GM13977 (cell line): ENCODE results near the gene GAGE1.
"Not testable (repeated sequence)": the region's sequence is repeated elsewhere in the genome, so short reads cannot be mapped to it uniquely, and the experiment has no call there.

Source experiments
- DNase-seq: peaks from one replicate; pipeline ENCODE4 v3.0.0; 2012; ENCODE audit warnings: low spot score
- CTCF ChIP-seq: IDR thresholded peaks from 2 replicates; pipeline ENCODE4 v1.5.1; 2012; ENCODE audit warnings: mild to moderate bottlenecking, control low read depth; ENCODE audit not compliant: insufficient read depth; ENCODE audit errors: extremely low read depth, missing control alignments
- in situ Hi-C: fragments of 300-500 bp; cut with MboI; formaldehyde crosslinking; loops from one replicate; pipeline ENCODE4 v1.12.0; 2022; ENCODE audit warnings: low sequenced_read_pairs, low pct_unique_long_range_greater_than_20kb, mixed read lengths, inconsistent platforms; ENCODE audit not compliant: unreplicated experiment

Gene GAGE1

GRCh38 chrX:49598720-49599119 is at the start of gene GAGE1:
Gene GAGE1 (plus strand): TSS chrX:49599020. CDS start chrX:49600175, 1,155 bp downstream.
- DNase-seq, in situ Hi-C loops: not testable (repeated sequence)

DNA sequence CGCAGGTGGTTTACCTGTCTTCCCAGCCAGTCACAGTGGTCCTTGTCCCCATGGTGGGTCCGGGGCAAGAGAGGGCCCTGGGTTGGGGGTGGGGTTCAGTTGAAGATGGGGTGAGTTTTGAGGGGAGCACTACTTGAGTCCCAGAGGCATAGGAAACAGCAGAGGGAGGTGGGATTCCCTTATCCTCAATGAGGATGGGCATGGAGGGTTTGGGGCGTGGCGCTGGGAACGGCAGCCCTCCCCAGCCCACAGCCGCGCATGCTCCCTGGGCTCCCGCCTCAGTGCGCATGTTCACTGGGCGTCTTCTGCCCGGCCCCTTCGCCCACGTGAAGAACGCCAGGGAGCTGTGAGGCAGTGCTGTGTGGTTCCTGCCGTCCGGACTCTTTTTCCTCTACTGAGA is 47.8 kb upstream of the GAGE1 start, which contains the start of gene GAGE12E:
Gene GAGE12E (plus strand): TSS at position 301 of the 400 bp plus-strand sequence. CDS start 1,155 bp downstream, outside the sequence.
- in situ Hi-C loops, DNase-seq: not testable (repeated sequence)

GRCh38 chrX:49560542-49560941 is 38.3 kb upstream of the GAGE1 start, which contains the start of gene GAGE12F:
Gene GAGE12F (plus strand): TSS chrX:49560842. CDS start chrX:49561997, 1,155 bp downstream.
- in situ Hi-C loops, DNase-seq: not testable (repeated sequence)

GRCh38 chrX:49568728-49569127 is 30.1 kb upstream of the GAGE1 start:
- DNase-seq, in situ Hi-C loops: not testable (repeated sequence)

- in situ Hi-C loops, DNase-seq: not testable (repeated sequence)
These were observed 29.7 kb upstream of the GAGE1 start for GRCh38 chrX:49569152-49569551.

DNA sequence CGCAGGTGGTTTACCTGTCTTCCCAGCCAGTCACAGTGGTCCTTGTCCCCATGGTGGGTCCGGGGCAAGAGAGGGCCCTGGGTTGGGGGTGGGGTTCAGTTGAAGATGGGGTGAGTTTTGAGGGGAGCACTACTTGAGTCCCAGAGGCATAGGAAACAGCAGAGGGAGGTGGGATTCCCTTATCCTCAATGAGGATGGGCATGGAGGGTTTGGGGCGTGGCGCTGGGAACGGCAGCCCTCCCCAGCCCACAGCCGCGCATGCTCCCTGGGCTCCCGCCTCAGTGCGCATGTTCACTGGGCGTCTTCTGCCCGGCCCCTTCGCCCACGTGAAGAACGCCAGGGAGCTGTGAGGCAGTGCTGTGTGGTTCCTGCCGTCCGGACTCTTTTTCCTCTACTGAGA is 28.7 kb upstream of the GAGE1 start, which contains the start of gene GAGE12G:
Gene GAGE12G (plus strand): TSS at position 301 of the 400 bp plus-strand sequence. CDS start 1,155 bp downstream, outside the sequence.
- DNase-seq, in situ Hi-C loops: not testable (repeated sequence)

- DNase-seq, in situ Hi-C loops: not testable (repeated sequence)
These were observed 19.2 kb upstream of the GAGE1 start, which contains the start of gene GAGE12H for GRCh38 chrX:49579649-49580048. Gene GAGE12H (plus strand): TSS chrX:49579949. CDS start chrX:49581104, 1,155 bp downstream.

DNA sequence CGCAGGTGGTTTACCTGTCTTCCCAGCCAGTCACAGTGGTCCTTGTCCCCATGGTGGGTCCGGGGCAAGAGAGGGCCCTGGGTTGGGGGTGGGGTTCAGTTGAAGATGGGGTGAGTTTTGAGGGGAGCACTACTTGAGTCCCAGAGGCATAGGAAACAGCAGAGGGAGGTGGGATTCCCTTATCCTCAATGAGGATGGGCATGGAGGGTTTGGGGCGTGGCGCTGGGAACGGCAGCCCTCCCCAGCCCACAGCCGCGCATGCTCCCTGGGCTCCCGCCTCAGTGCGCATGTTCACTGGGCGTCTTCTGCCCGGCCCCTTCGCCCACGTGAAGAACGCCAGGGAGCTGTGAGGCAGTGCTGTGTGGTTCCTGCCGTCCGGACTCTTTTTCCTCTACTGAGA is 9.6 kb upstream of the GAGE1 start, which contains the start of gene GAGE2A:
Gene GAGE2A (plus strand): TSS at position 301 of the 400 bp plus-strand sequence. CDS start 1,155 bp downstream, outside the sequence.
- DNase-seq, in situ Hi-C loops: not testable (repeated sequence)

DNA sequence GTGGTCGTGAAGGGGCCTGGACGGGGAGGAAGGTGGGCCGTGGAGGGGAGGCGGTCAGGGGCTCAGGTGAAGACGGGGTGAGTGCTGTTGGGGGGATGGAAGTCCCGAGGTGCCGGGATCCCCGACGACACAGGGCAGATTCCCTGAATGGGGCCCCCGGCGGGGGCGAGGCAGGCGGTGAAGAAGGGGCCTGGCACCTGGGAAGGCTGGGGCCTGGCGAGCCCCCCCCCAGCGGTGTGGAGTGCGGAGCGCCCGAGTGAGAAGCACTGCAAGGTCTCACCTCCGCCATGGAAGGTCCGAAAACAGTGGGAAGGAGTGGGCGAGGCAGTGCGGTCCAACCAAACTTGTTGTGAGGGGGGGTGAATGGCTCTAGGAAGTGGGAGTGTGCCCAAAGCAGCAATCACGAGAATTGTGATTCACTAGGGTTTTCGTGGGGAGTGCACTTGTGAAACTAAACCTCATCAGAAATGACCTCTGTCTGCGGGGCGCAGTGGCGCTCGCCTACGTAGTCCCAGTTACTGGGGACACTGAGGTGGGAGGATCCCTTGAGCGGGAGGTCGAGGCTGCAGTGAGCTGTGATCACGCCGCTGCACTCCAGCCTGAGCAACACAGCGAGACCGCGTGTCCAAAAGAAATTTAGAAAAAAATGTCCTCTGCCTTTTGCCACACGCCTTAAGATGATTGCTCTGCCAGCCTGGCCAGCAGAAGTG is 8.9 kb upstream of the GAGE1 start:
- DNase-seq, in situ Hi-C loops: not testable (repeated sequence)

DNA sequence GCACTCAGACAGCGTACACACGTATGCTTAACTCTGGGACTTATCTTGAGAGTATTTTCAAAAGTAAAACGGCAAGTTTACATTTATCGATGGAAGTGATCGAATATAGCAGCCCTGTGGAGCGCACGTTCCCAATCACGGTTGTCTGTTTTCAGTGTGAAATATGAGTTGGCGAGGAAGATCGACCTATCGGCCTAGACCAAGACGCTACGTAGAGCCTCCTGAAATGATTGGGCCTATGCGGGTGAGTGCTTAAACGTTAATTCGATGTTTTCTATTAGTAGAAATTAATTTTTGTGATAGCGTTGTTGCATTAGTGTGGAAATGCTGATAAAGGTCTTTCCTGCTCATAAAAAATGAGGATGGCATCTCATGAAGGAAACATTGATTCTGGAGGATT is 8.3 kb upstream of the GAGE1 start:
- DNase-seq, in situ Hi-C loops: not testable (repeated sequence)

DNA sequence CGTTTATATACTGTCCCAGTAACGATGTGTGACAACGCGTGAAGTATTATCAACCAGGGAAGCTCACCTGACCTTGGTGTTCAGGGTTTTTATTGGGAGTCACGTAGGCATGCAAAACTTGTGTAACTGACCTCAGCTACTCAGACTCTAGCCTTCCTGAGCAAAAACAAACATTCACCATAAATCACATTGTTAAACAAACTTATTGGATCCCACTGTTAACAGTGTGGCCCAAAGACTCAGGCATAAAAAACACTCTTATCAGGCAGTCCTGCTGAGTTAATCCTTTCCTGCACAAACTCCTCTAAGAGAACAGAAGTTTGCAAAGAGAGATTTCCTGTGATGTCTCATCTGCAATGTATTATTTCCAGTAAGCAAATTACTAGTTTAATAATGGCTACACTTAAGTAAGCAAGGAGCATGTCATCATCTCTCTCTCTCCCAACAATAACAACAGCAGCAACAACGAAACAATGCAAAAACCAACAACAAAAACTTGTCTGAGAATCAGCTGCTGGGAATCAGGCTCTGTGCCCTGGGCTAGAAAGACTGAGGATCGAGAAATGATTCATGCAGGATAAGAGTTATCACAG is 12.0 kb downstream of the GAGE1 start:
- no peak for TF ChIP-seq CTCF
- in situ Hi-C loops = no loop called here
- no peak for DNase-seq

GRCh38 chrX:49618574-49618973 is 19.8 kb downstream of the GAGE1 start:
- DNase-seq = no peak
- in situ Hi-C loops = no loop called here
- no peak for TF ChIP-seq CTCF
